SU-DHL-6 (cell line): ENCODE results near the gene MROH8.
"Not testable (repeated sequence)": the region's sequence is repeated elsewhere in the genome, so short reads cannot be mapped to it uniquely, and the experiment has no call there.

Source experiments
- H2AFZ ChIP-seq: fragments of 200-600 bp; sonication (generic); 2 replicates; pipeline ENCODE4 v1.6.1; 2014; ENCODE audit warnings: low read depth, mild to moderate bottlenecking, moderate library complexity, mixed read lengths, antibody characterized with exemption, low read length; ENCODE audit not compliant: severe bottlenecking
- H3F3A ChIP-seq: fragments of 200-600 bp; shearing (Covaris generic); 2 replicates; pipeline ENCODE4 v1.6.0; 2016; ENCODE audit warnings: antibody characterized with exemption, mild to moderate bottlenecking; ENCODE audit not compliant: insufficient read depth
- H3K27ac ChIP-seq: fragments of 200-600 bp; sonication (generic); 2 replicates; pipeline ENCODE4 v1.5.1; 2016; ENCODE audit warnings: low read depth, mild to moderate bottlenecking, low read length, moderate library complexity, mixed read lengths
- H3K27me3 ChIP-seq: fragments of 200-600 bp; sonication (generic), shearing (Covaris generic); 2 replicates; pipeline ENCODE4 v1.6.0; 2014; ENCODE audit warnings: mild to moderate bottlenecking, low read length
- H3K36me3 ChIP-seq: fragments of 200-600 bp; sonication (generic); 2 replicates; pipeline ENCODE4 v1.6.1; 2014; ENCODE audit warnings: mild to moderate bottlenecking, low read length, mixed read lengths
- H3K4me2 ChIP-seq: fragments of 300-600, 200-600 bp; shearing (Covaris generic), sonication (generic); 2 replicates; pipeline ENCODE4 v1.6.0; 2014; ENCODE audit warnings: low read length, low read depth, mild to moderate bottlenecking; ENCODE audit not compliant: poor library complexity, severe bottlenecking
- H3K4me3 ChIP-seq: fragments of 200-600 bp; sonication (generic); 2 replicates; pipeline ENCODE4 v1.5.1; 2014; ENCODE audit warnings: antibody characterized with exemption, low read length, mild to moderate bottlenecking, mixed read lengths; ENCODE audit not compliant: insufficient read depth, poor library complexity, severe bottlenecking
- H3K79me2 ChIP-seq: fragments of 200-600 bp; sonication (generic); 2 replicates; pipeline ENCODE4 v1.6.1; 2014; ENCODE audit warnings: mild to moderate bottlenecking, low read length, moderate library complexity; ENCODE audit not compliant: insufficient read depth
- H3K9ac ChIP-seq: fragments of 200-600 bp; sonication (generic); 2 replicates; pipeline ENCODE4 v1.7.0; 2014; ENCODE audit warnings: mild to moderate bottlenecking, low read length
- H3K9me2 ChIP-seq: fragments of 200-600 bp; sonication (generic); replicated peaks from 2 replicates; pipeline ENCODE4 v1.6.1; 2014; ENCODE audit warnings: low read length; ENCODE audit not compliant: insufficient read depth
- H3K9me3 ChIP-seq: fragments of 200-600 bp; sonication (generic); 2 replicates; pipeline ENCODE4 v1.6.1; 2014; ENCODE audit warnings: low read length, mixed read lengths; ENCODE audit not compliant: insufficient read depth
- H4K20me1 ChIP-seq: fragments of 200-600 bp; sonication (generic); 2 replicates; pipeline ENCODE4 v1.6.1; 2014; ENCODE audit warnings: low read depth, mild to moderate bottlenecking, antibody characterized with exemption, low read length, moderate library complexity, mixed read lengths
- EZH2phosphoT487 ChIP-seq: fragments of 200-600 bp; sonication (generic), shearing (Covaris generic); conservative IDR thresholded peaks from 2 replicates; pipeline ENCODE4 v1.6.1; 2018; ENCODE audit warnings: mild to moderate bottlenecking, antibody characterized with exemption, low read length, moderate library complexity, mixed read lengths
- TF ChIP-seq, protein P1 (sequence below): fragments of 200-600 bp; sonication (generic); IDR thresholded peaks from one replicate; pipeline ENCODE4 v1.5.1; 2017; ENCODE audit warnings: antibody characterized with exemption, mild to moderate bottlenecking, low read length, moderate library complexity; ENCODE audit not compliant: insufficient read depth, poor library complexity, severe bottlenecking

MROH8 gene

DNA sequence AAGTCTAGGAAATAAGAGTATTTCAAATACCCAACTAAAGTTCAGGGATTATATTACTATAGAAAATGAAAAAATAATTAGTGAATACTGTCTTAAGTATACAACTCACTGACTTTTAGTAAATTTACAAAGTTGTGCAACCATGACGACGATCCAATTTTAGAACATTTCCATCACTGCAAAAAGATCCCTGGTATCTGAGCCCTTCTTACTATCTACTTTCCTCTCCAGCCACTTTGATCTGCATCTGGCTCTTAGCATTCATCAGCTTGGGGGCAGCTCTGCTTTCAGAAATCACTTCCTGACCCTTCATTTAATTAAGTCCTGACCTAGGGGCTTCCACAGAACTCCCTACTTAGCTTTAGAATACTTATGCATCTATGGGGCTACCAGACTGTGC lies 45.4 kb downstream of the MROH8 start:
- Histone ChIP-seq H3K9ac (no peak overlapping the region), H3F3A (no peaks in the 10 kb centered on the region), H3K79me2 (no peaks in the 10 kb centered on the region), H2AFZ (no peak overlapping the region), H3K9me2 (no peaks in the 10 kb centered on the region), H3K27me3 (no peaks in the 10 kb centered on the region), H4K20me1 (no peaks in the 10 kb centered on the region), H3K27ac (no peak overlapping the region), H3K4me3 (no peak overlapping the region), H3K36me3 (no peaks in the 10 kb centered on the region), H3K9me3 (no peaks in the 10 kb centered on the region), H3K4me2 (no peak overlapping the region)
- TF ChIP-seq, protein P1, sequence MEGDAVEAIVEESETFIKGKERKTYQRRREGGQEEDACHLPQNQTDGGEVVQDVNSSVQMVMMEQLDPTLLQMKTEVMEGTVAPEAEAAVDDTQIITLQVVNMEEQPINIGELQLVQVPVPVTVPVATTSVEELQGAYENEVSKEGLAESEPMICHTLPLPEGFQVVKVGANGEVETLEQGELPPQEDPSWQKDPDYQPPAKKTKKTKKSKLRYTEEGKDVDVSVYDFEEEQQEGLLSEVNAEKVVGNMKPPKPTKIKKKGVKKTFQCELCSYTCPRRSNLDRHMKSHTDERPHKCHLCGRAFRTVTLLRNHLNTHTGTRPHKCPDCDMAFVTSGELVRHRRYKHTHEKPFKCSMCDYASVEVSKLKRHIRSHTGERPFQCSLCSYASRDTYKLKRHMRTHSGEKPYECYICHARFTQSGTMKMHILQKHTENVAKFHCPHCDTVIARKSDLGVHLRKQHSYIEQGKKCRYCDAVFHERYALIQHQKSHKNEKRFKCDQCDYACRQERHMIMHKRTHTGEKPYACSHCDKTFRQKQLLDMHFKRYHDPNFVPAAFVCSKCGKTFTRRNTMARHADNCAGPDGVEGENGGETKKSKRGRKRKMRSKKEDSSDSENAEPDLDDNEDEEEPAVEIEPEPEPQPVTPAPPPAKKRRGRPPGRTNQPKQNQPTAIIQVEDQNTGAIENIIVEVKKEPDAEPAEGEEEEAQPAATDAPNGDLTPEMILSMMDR, result no peak
- no peak for TF ChIP-seq EZH2phosphoT487

DNA sequence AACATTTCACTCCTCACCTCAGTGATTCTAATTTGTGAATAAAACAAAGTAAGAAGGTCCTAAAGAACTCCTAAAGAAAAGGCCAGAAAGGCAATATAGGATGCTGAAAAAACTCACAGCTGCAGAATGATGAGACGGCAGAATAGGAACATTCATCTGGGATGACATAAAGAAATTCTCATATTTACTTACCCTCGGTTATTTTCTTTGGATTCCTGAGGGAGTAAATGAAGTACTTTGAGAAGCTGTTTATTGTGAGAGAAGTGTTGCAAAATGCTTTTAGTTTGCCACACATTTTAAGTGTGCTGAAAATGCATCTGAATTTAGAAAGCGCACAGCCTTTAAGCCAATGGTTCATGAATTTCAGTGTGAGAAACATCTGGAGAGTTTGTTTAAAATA lies 47.9 kb downstream of the MROH8 start:
- H3K36me3 ChIP-seq, result no peaks in the 10 kb centered on the region
- no peak overlapping the region for H3K4me2 ChIP-seq
- no peaks in the 10 kb centered on the region for H3K9me2 ChIP-seq
- no peak overlapping the region for H3K4me3 ChIP-seq
- H2AFZ ChIP-seq, result no peak overlapping the region
- no peak overlapping the region for H3K27ac ChIP-seq
- H3K9ac ChIP-seq, result no peak overlapping the region
- TF ChIP-seq EZH2phosphoT487, result no peak
- TF ChIP-seq, protein P1, result no peak
- H3K9me3 ChIP-seq, result no peaks in the 10 kb centered on the region
- no peaks in the 10 kb centered on the region for H3K27me3 ChIP-seq
- no peaks in the 10 kb centered on the region for H3F3A ChIP-seq
- H4K20me1 ChIP-seq, result no peaks in the 10 kb centered on the region
- H3K79me2 ChIP-seq, result no peaks in the 10 kb centered on the region

DNA sequence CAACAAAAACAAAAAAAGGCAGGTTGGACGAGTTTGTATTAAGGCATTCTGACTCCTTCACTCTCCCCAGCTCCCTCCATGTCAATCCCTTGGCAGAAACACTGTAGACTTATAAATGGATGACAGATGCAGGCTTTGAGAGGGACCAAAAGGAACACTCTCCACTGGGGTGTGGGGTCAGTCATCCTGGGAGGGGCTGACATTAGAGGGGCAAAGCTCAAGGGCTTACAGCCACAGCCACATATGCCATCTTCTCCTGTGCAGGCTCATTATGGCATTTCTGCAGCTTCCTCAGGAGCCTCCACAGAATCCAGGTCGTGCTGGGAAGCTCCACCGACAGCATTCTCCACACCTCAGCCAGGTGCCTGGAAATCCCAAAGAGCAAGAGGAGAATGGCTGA lies 50.5 kb downstream of the MROH8 start:
- no peak overlapping the region for H3K4me3 ChIP-seq
- H3K27me3 ChIP-seq, result no peaks in the 10 kb centered on the region
- no peaks in the 10 kb centered on the region for H4K20me1 ChIP-seq
- no peak for TF ChIP-seq EZH2phosphoT487
- TF ChIP-seq, protein P1, result no peak
- no peaks in the 10 kb centered on the region for H3K9me2 ChIP-seq
- H3K9ac ChIP-seq, result no peak overlapping the region
- H3F3A ChIP-seq, result no peaks in the 10 kb centered on the region
- H2AFZ ChIP-seq, result no peak overlapping the region
- H3K36me3 ChIP-seq, result no peaks in the 10 kb centered on the region
- H3K79me2 ChIP-seq, result no peaks in the 10 kb centered on the region
- H3K4me2 ChIP-seq, result no peak overlapping the region
- no peak overlapping the region for H3K27ac ChIP-seq
- H3K9me3 ChIP-seq, result no peaks in the 10 kb centered on the region

- H3K4me3 ChIP-seq, H3K9me2 ChIP-seq, H3K79me2 ChIP-seq: not testable (repeated sequence)
These were observed 53.1 kb downstream of the MROH8 start for GRCh38 chr20:37126290-37126689.

More at GRCh38 chr20:37126290-37126689, 53.1 kb downstream of the MROH8 start:
- H3K9ac ChIP-seq, H3K27me3 ChIP-seq, H4K20me1 ChIP-seq, H2AFZ ChIP-seq, H3K36me3 ChIP-seq, H3F3A ChIP-seq, H3K4me2 ChIP-seq, H3K27ac ChIP-seq, H3K9me3 ChIP-seq: not testable (repeated sequence)
